H1 (cell line): ENCODE measurements around the gene AHRR. TPM values are rescaled to one million over a fixed set of nuclear protein-coding genes. Genes with fewer than 3 reads are reported as not detected.

Experiments used
- ASH2L ChIP-seq: fragments of 200-600, 300-600 bp; sonication (generic); IDR thresholded peaks from one replicate; pipeline ENCODE4 v1.7.1; 2017; ENCODE audit warnings: low read length
- ATF3 ChIP-seq: IDR thresholded peaks from 2 replicates; pipeline ENCODE4 v1.6.1; 2011; ENCODE audit warnings: low read depth, mild to moderate bottlenecking, low read length; ENCODE audit not compliant: insufficient read depth
- FOSL1 ChIP-seq: IDR thresholded peaks from 2 replicates; pipeline ENCODE4 v1.6.1; 2011; ENCODE audit warnings: mild to moderate bottlenecking, low read depth, low read length, moderate library complexity; ENCODE audit not compliant: insufficient read depth
- HDAC6 ChIP-seq: IDR thresholded peaks from one replicate; pipeline ENCODE4 v1.7.1; 2012; ENCODE audit warnings: low read depth, mild to moderate bottlenecking, inconsistent platforms, low read length, moderate library complexity
- MAFK ChIP-seq: IDR thresholded peaks from 2 replicates; pipeline ENCODE4 v1.6.1; 2012; ENCODE audit warnings: low read depth, mild to moderate bottlenecking, improper control_type of control experiment, low read length
- polyA plus RNA-seq, 7 experiments: library from polyadenylated mRNA; depleted of rRNA in 3 of 7; stranded (reverse) in 5 of 7; unstranded in 2 of 7; fragments of >200 nt in 5 of 7; fragments of 200-250 nt in 2 of 7; gene quantifications; 1 replicate in 5 of 7; 2 replicates in 1 of 7; 4 replicates in 1 of 7; pipeline versions ENCODE4 v1.2.1 to v1.2.3, GENCODE V29; 2011 to 2013; ENCODE audit warnings: missing spikeins in 2 of 7, mixed read lengths in 2 of 7
- total RNA-seq: library from RNA; stranded (reverse); fragmentation: NEBNext Ultra II Directional; extraction: Animal tissue kit (Norgen Biotek cat#: 25700); gene quantifications from 2 replicates; pipeline ENCODE4 v1.2.1, GENCODE V29; 2021

The AHRR gene
- total and polyA plus RNA-seq, 2 of the 8 experiments (the other 6 are each of a cell fraction or from before 2014, with no cell fraction given) = 0.41 to 0.80 TPM

GRCh38 chr5:366541-367357 is 45.2 kb downstream of the AHRR start (continued):
- TF ChIP-seq FOSL1 (no peak), MAFK (no peak), ASH2L (no peak), ATF3 (no peak), HDAC6 (no peak)
